ENCODE results near the gene PLPPR3.
A peak's percentile ranks its signal among the peaks of the same experiment; 100 is the strongest.

The PLPPR3 gene

DNA sequence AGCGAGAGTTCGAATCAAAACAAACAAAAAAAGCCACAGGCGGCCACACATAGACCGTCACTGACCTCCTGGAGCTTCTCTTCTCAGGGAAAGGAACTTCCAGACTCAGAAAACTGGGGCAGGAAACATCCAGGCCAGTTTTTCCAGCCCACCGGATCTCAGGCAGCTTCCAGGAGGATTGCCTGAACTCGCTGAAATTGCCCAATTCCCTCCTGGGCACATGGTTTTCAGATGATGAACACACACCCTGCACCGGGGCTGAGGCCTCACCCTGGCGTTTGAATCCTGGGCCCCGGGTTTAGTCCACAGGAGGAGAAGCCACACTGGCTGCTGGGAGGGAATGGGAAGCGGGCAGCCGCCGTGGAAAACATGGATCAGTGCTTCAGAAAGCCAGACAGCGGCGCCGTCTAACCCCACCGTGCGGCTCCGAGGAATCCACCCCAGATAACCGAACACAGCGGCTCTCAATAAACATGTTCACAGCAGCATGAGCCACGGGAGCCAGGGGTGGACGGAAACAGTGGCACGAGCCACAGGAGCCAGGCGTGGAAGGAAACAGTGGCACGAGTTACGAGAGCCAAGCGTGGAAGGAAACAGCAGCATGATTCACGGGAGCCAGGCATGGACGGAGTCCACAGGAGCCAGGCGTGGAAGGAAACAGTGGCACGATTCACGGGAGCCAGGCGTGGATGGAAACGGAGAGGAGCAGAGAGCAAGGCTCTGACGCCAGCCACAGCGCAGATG is 42.7 kb downstream of the PLPPR3 start:
- no peaks in the 10 kb centered on the region for H3K36me3 ChIP-seq (ENCODE audit: low read depth)
- no peak for TF ChIP-seq CTCF (IDR thresholded peaks at IDR 0.05; ENCODE audit: poor library complexity, severe bottlenecking)
- DNase-seq (ENCODE audit: low spot score) (peak; percentile 86), ATAC-seq (ENCODE audit: low read depth) (peak; percentile 84)
- no peaks in the 10 kb centered on the region for H3K27me3 ChIP-seq (ENCODE audit: insufficient read depth, poor library complexity, severe bottlenecking)
- H3K27ac ChIP-seq (ENCODE audit: poor library complexity, severe bottlenecking): peak overlapping the region; percentile 89
- peaks cover 27% of the 10 kb centered on the region for H3K4me1 ChIP-seq (ENCODE audit: insufficient read depth, poor library complexity, severe bottlenecking)
- H3K9me3 ChIP-seq (ENCODE audit: severe bottlenecking): no peaks in the 10 kb centered on the region
- H3K4me3 ChIP-seq (ENCODE audit: severe bottlenecking): no peak overlapping the region

- Histone ChIP-seq H3K27me3 (ENCODE audit: insufficient read depth, poor library complexity, severe bottlenecking) (no peaks in the 10 kb centered on the region), H3K9me3 (ENCODE audit: severe bottlenecking) (no peaks in the 10 kb centered on the region), H3K27ac (ENCODE audit: poor library complexity, severe bottlenecking) (peak overlapping the region; percentile 19), H3K4me1 (ENCODE audit: insufficient read depth, poor library complexity, severe bottlenecking) (peaks cover 8% of the 10 kb centered on the region), H3K4me3 (ENCODE audit: severe bottlenecking) (no peak overlapping the region), H3K36me3 (ENCODE audit: low read depth) (no peaks in the 10 kb centered on the region)
- DNase-seq (ENCODE audit: low spot score): no peak
- TF ChIP-seq CTCF (IDR thresholded peaks at IDR 0.05; ENCODE audit: poor library complexity, severe bottlenecking): no peak
- no peak for ATAC-seq (ENCODE audit: low read depth)
Observed at GRCh38 chr19:776549-776948, 45.2 kb downstream of the PLPPR3 start.

- no peak overlapping the region for H3K27ac ChIP-seq (ENCODE audit: poor library complexity, severe bottlenecking)
- H3K9me3 ChIP-seq (ENCODE audit: severe bottlenecking): no peaks in the 10 kb centered on the region
- no peak for TF ChIP-seq CTCF (IDR thresholded peaks at IDR 0.05; ENCODE audit: poor library complexity, severe bottlenecking)
- peak; percentile 31; the same call in 1 of the 3 replicates for ATAC-seq (ENCODE audit: low read depth)
- H3K4me3 ChIP-seq (ENCODE audit: severe bottlenecking): no peak overlapping the region
- H3K36me3 ChIP-seq (ENCODE audit: low read depth): no peaks in the 10 kb centered on the region
- no peaks in the 10 kb centered on the region for H3K4me1 ChIP-seq (ENCODE audit: insufficient read depth, poor library complexity, severe bottlenecking)
- H3K27me3 ChIP-seq (ENCODE audit: insufficient read depth, poor library complexity, severe bottlenecking): no peaks in the 10 kb centered on the region
- no peak for DNase-seq (ENCODE audit: low spot score)
Observed at GRCh38 chr19:772730-773436, 48.9 kb downstream of the PLPPR3 start.

- Histone ChIP-seq H3K9me3 (ENCODE audit: severe bottlenecking) (no peaks in the 10 kb centered on the region), H3K4me1 (ENCODE audit: insufficient read depth, poor library complexity, severe bottlenecking) (no peaks in the 10 kb centered on the region), H3K27me3 (ENCODE audit: insufficient read depth, poor library complexity, severe bottlenecking) (no peaks in the 10 kb centered on the region), H3K36me3 (ENCODE audit: low read depth) (no peaks in the 10 kb centered on the region), H3K4me3 (ENCODE audit: severe bottlenecking) (no peak overlapping the region), H3K27ac (ENCODE audit: poor library complexity, severe bottlenecking) (no peak overlapping the region)
- TF ChIP-seq CTCF (IDR thresholded peaks at IDR 0.05; ENCODE audit: poor library complexity, severe bottlenecking): no peak
- ATAC-seq (ENCODE audit: low read depth) (no peak), DNase-seq (ENCODE audit: low spot score) (no peak)
Observed at GRCh38 chr19:772063-772462, 49.7 kb downstream of the PLPPR3 start.
